Measurements from ENCODE around the gene SACM1L.

- TF ChIP-seq CTCF (IDR thresholded peaks at IDR 0.05) (no peak), POLR2AphosphoS5 (IDR thresholded peaks at IDR 0.05) (no peak), POLR2A (IDR thresholded peaks at IDR 0.05; ENCODE audit: low read depth) (no peak), EP300 (IDR thresholded peaks at IDR 0.05) (no peak)
These were observed 63.9 kb downstream of the SACM1L start for GRCh38 chr3:45753095-45753494.
